ENCODE measurements around the gene NPBWR2.

Gene NPBWR2

DNA sequence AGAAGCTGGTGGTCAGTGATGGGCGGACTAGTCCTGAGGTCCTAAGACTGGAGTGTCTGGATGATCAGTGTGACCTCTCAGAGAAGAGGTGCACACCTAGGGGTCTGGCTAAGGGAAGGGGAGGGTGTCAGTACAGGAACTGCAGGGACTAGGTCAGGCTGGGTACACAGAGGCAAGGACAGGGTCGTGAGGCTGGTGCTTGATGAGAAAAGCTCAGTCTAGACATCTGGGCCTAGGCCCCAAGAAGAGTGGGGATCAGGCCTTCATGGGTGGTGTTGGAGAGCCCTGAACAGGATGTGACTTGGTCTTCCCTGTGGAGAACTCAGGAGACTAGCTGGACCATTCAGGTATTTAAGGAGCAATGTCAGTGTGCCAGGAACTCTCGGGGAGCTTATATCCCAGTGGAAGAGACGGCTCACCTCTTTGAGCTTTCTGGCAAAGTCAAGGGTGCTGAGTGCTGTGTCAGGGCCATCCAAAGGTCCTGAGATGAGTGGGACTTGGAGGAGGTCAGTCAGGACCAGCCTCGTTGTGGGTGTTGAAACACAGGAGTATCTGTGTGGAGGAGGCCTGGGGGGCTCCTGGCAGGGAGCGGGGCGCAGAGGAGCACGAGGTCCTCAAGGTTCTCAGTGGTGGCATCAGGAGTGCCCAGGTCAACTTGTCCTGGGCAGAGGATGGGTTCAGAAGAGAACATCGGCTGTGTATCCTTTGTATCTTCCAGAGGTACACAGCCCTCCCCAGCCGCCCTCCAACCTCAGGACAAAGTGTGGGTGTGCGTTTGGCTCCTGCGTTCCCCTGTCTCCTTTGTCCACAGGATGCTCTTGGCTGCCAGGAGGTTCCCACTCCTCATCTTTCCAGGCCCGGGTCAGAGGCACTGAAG lies 43.6 kb upstream of the NPBWR2 start:
- TF ChIP-seq ZNF664 (tag by site-specific recombination; IDR thresholded peaks at IDR 0.05) = no peak
- TF ChIP-seq KLF1 (tag by site-specific recombination; IDR thresholded peaks at IDR 0.05) = no peak
- TF ChIP-seq ZNF843 (tag by site-specific recombination; IDR thresholded peaks at IDR 0.05) = no peak
- no peak for TF ChIP-seq ZNF394 (tag by site-specific recombination; IDR thresholded peaks at IDR 0.05; ENCODE audit: borderline replicate concordance)
- TF ChIP-seq ZSCAN16 (tag by site-specific recombination; IDR thresholded peaks at IDR 0.05) = no peak
- no peak for TF ChIP-seq ZNF510 (tag by site-specific recombination; IDR thresholded peaks at IDR 0.05; ENCODE audit: insufficient replicate concordance)
- TF ChIP-seq ZNF624 (tag by site-specific recombination; IDR thresholded peaks at IDR 0.05) = no peak
- CTCF ChIA-PET = interaction anchor here (0.6 to 1.6 kb wide), 2 partner anchors 11 to 75 kb away, joined by 4 to 5 read pairs; no protein-coding TSS in a partner anchor

DNA sequence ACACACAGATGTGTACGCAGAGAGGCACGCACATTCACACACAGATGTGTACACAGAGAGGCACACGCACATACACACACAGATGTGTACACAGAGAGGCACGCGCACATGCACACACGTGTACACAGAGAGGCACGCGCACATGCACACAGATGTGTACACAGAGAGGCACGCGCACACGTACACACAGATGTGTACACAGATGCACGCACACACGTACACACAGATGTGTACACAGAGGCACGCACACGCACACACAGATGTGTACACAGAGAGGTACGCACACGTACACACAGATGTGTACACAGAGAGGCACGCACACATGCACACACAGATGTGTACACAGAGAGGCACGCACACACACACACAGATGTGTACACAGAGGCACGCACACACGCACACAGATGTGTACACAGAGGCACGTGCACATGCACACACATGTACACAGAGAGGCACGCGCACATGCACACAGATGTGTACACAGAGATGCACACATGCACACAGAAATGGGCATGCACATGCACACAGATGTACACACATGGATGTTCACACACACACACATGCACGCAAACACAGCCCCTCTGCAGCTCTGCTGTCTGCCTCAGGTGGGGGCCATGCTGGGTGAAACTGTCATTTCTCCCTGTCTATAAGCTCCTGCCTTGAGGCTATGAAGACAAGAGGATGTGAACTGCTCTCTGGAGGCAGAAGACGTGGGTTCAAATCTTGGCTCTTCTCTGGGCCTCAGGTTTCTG lies 42.6 kb upstream of the NPBWR2 start:
- TF ChIP-seq PRDM1 (tag by site-specific recombination; IDR thresholded peaks at IDR 0.05) (no peak), ZNF600 (tag by site-specific recombination; IDR thresholded peaks at IDR 0.05) (no peak)
- POLR2A ChIA-PET = no interaction called here

More for the DNA sequence above, 43.6 kb upstream of the NPBWR2 start:
- no peak overlapping the region for H3K27ac ChIP-seq (ENCODE audit: extremely low read depth, low read depth, low read length)
- no peaks in the 10 kb centered on the region for H3K4me1 ChIP-seq (ENCODE audit: control insufficient read depth, insufficient read depth, low read length)
- H3K4me3 ChIP-seq (ENCODE audit: low read depth, low read length) = no peak overlapping the region
- H3K36me3 ChIP-seq (ENCODE audit: control insufficient read depth in 2 of 2, insufficient read depth in 1 of 2, low read length in 2 of 2) = no peaks in the 10 kb centered on the region
- no peaks in the 10 kb centered on the region for H3K9me3 ChIP-seq (ENCODE audit: control insufficient read depth, insufficient read depth, low read depth, low read length)
- POLR2A ChIA-PET = no interaction called here

DNA sequence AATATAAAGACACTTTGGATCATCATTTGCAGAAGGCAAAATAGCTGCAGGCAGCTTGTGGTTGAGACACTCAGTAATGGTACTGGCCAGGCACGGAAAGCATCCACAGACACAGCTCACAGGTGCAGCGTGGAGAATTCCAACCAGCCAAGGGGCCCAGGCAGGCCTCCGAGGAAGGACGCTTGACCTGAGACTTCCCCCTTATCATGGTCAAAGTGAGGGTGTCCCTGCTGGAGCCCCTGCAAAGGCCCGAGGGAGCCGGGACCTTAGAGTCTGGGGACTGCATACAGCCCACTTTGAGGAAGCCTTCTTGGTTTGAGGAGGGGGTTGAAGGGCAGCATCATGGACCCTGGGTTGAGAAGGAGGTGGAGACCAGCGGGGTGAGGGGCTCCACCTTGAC lies 41.8 kb upstream of the NPBWR2 start:
- Histone ChIP-seq H3K4me3 (ENCODE audit: low read depth, low read length) (no peak overlapping the region), H3K36me3 (ENCODE audit: control insufficient read depth in 2 of 2, insufficient read depth in 1 of 2, low read length in 2 of 2) (no peaks in the 10 kb centered on the region), H3K27ac (ENCODE audit: extremely low read depth, low read depth, low read length) (no peak overlapping the region), H3K4me1 (ENCODE audit: control insufficient read depth, insufficient read depth, low read length) (no peaks in the 10 kb centered on the region), H3K9me3 (ENCODE audit: control insufficient read depth, insufficient read depth, low read depth, low read length) (no peaks in the 10 kb centered on the region)
- CTCF ChIA-PET = no interaction called here
- TF ChIP-seq, protein P1, sequence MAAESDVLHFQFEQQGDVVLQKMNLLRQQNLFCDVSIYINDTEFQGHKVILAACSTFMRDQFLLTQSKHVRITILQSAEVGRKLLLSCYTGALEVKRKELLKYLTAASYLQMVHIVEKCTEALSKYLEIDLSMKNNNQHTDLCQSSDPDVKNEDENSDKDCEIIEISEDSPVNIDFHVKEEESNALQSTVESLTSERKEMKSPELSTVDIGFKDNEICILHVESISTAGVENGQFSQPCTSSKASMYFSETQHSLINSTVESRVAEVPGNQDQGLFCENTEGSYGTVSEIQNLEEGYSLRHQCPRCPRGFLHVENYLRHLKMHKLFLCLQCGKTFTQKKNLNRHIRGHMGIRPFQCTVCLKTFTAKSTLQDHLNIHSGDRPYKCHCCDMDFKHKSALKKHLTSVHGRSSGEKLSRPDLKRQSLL (tag by site-specific recombination; IDR thresholded peaks at IDR 0.05) = no peak
- TF ChIP-seq EGR2 (tag by site-specific recombination; IDR thresholded peaks at IDR 0.05; ENCODE audit: low read depth) = no peak
- TF ChIP-seq YY1 (tag by site-specific recombination; IDR thresholded peaks at IDR 0.05) = no peak
- TF ChIP-seq ZNF600 (tag by site-specific recombination; IDR thresholded peaks at IDR 0.05) = no peak
- no peak for TF ChIP-seq SALL2 (tag by site-specific recombination; IDR thresholded peaks at IDR 0.05; ENCODE audit: borderline replicate concordance)
- TF ChIP-seq, protein P2, sequence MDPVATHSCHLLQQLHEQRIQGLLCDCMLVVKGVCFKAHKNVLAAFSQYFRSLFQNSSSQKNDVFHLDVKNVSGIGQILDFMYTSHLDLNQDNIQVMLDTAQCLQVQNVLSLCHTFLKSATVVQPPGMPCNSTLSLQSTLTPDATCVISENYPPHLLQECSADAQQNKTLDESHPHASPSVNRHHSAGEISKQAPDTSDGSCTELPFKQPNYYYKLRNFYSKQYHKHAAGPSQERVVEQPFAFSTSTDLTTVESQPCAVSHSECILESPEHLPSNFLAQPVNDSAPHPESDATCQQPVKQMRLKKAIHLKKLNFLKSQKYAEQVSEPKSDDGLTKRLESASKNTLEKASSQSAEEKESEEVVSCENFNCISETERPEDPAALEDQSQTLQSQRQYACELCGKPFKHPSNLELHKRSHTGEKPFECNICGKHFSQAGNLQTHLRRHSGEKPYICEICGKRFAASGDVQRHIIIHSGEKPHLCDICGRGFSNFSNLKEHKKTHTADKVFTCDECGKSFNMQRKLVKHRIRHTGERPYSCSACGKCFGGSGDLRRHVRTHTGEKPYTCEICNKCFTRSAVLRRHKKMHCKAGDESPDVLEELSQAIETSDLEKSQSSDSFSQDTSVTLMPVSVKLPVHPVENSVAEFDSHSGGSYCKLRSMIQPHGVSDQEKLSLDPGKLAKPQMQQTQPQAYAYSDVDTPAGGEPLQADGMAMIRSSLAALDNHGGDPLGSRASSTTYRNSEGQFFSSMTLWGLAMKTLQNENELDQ (tag by site-specific recombination; IDR thresholded peaks at IDR 0.05; ENCODE audit: low read depth) = no peak
- no peak for TF ChIP-seq KLF16 (tag by site-specific recombination; IDR thresholded peaks at IDR 0.05)
- POLR2A ChIA-PET = no interaction called here

More for the DNA sequence above, 42.6 kb upstream of the NPBWR2 start:
- Histone ChIP-seq H3K4me1 (ENCODE audit: control insufficient read depth, insufficient read depth, low read length) (no peaks in the 10 kb centered on the region), H3K27ac (ENCODE audit: extremely low read depth, low read depth, low read length) (no peak overlapping the region), H3K36me3 (ENCODE audit: control insufficient read depth in 2 of 2, insufficient read depth in 1 of 2, low read length in 2 of 2) (no peaks in the 10 kb centered on the region), H3K9me3 (ENCODE audit: control insufficient read depth, insufficient read depth, low read depth, low read length) (no peaks in the 10 kb centered on the region), H3K4me3 (ENCODE audit: low read depth, low read length) (no peak overlapping the region)
- CTCF ChIA-PET = interaction anchor here (1.6 kb wide), 1 partner anchor 12 kb away, joined by 5 read pairs; no protein-coding TSS in a partner anchor
